Adipose tissue (tissue), 3 donors: Measurements from ENCODE around the gene FBXL7. TPM values are rescaled to one million over a fixed set of nuclear protein-coding genes. Genes with fewer than 3 reads are reported as not detected.

Experiments
- H3K27ac ChIP-seq: one replicate; pipeline ENCODE4 v1.5.1; 2013; ENCODE audit warnings: low read depth, low read length
- WGBS, 3 donors: extraction: QIAGEN DNeasy Blood & Tissue Kit; methylation state at CpG; one replicate each; pipeline ENCODE4 v1.1.7; 2013; 5-methylcytosine and 5-hydroxymethylcytosine counted together
- polyA plus RNA-seq, 3 donors: library from polyadenylated mRNA; stranded (reverse); fragments of 200-250 nt; gene quantifications; one replicate each; pipeline ENCODE4 v1.2.3, GENCODE V29; 2013
- donor health status: healthy with polysubstance abuse.
- donor health status: Bipolar disorder and iron deficiency.
- donor health status: healthy.

FBXL7 gene
- polyA plus RNA-seq, 3 donors: 1.2 to 16.4 (median 8.4) TPM

DNA sequence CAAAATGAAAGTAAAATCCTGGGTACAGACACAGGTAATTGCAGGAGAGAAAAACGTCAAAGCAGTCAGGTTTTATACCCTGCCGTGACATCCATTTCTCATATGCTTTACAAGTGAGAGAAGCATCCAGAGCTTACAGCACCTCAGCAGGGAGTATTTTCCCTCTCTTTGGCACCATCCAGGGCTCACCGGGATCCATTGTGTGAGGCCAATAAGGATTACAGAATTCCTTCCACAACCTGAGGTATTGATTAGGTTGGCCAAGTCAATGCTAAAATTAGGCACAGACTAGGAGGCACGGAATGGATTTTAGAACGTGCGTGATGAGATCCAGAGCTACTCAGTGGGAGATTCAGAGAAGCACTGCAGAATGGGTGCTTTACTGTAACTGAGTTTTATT is 296.6 kb downstream of the FBXL7 start:
- H3K27ac ChIP-seq: no peak overlapping the region
- 71 to 90% (median 89%) methylated on average over 6 of the region's 6 CpGs for WGBS, 3 donors

DNA sequence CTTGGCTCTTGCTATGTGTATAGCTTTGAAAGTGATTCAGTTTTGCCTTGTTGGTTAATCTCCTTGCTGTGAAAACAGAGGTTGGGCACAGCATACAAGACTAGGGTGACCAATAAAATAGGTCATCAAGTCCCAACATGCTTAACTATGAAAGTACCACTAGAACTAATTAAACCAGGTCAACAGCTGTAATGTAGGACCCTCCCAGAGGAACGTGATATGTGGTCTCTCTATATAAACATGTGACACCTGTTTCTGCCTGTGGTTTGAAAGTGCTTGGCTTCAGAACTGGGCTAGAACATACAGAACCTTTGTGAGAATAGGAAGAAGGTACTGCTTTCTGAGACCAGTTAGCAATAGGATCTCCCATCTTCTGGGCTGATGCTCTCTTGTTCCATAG is 297.1 kb downstream of the FBXL7 start:
- H3K27ac ChIP-seq: no peak overlapping the region
- 39 to 86% (median 83%) methylated on average over 1 of the region's 1 CpG for WGBS, 3 donors

- H3K27ac ChIP-seq: no peak overlapping the region
- 36 to 47% (median 38%) methylated on average over 3 of the region's 3 CpGs for WGBS, 3 donors
Observed at GRCh38 chr5:15798006-15798405, 298.0 kb downstream of the FBXL7 start.

GRCh38 chr5:15799014-15799413 is 299.0 kb downstream of the FBXL7 start:
- H3K27ac ChIP-seq: no peak overlapping the region
- WGBS, 3 donors: 60 to 83% (median 65%) methylated on average over 1 of the region's 1 CpG

DNA sequence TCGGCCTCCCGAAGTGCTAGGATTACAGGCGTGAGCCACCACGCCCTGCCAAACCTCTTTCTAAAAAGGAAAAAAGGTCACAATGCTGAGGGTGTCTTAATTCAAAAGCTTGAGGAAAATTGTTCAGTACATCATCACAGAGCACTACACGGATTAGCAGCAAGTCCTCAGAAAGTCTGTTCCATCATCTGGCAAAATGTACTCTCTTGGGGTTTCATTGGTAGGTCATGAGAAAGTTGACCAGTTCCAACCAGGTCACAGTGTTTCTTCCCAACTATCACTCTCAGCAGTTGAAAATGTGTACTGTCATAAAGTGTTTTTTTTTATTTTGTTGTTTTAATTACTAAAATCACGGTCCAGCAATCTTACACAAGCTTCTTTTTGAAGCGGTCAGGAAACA is 299.6 kb downstream of the FBXL7 start:
- no peak overlapping the region for H3K27ac ChIP-seq
- WGBS, 3 donors: 75 to 85% (median 78%) methylated on average over 7 of the region's 7 CpGs

DNA sequence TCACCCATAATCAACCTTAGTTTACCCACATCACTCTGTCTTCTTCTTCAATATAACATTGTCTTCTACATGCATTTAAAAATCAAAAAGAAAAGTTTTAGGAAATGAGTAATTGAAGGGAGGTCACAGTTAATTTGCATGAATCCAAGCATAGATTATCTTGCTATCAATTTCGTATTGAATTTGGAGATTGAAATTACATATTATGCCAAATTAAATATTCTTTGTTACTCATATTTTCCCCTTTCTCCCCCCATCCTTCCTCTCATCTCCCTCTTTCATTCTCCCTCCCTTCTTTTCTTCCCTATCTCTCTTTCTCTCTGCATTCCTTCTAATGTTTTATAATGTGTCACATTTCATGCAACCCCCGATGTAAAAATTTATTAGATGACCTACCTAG is 303.3 kb downstream of the FBXL7 start:
- no peak overlapping the region for H3K27ac ChIP-seq
- 26 to 45% (median 39%) methylated on average over 2 of the region's 2 CpGs for WGBS, 3 donors

DNA sequence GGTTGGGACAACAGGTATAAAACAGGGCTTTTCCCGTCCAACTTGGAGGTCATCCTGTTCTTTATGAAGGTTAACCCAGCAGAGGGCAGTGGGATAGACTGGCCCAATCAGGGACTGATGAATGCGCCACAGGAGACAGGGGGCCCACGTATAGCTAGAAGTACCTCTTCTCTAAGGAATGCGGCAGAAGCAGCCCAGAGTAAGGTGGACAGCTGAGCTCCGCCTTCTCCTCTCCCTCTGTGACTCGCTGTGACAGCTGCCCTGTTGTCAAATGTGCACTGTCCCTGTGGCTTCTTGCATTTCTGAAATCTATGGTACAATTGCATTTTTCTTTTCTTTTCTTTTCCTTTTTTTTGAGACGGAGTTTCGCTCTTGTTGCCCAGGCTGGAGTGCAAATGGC is 306.6 kb downstream of the FBXL7 start:
- WGBS, 3 donors: 76 to 92% (median 92%) methylated on average over 8 of the region's 8 CpGs
- H3K27ac ChIP-seq: no peak overlapping the region

GRCh38 chr5:15807248-15807647 is 307.3 kb downstream of the FBXL7 start:
- whole genome bisulfite sequencing, 3 donors: 51 to 64% (median 64%) methylated on average over 3 of the region's 3 CpGs
- no peak overlapping the region for H3K27ac ChIP-seq

DNA sequence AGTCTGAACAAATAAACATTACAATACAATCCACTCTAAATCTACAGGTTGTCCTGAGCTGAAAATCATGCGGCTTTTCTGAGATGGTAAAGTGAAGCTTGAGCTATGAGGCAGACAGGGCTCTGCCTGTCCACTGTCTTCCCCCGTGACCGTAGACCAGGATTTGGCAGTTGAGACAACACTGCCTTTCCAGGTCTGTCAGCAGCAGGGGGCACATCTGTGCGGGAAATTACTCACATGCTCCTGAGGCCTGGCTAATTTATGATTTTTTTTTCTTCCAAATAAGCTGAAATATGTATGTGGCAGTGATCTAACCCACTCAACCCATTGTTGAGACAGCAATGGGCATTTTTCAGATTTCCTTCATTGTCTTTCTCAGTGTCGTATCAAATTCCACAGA is 307.9 kb downstream of the FBXL7 start:
- 46 to 69% (median 62%) methylated on average over 5 of the region's 5 CpGs for WGBS, 3 donors
- no peak overlapping the region for H3K27ac ChIP-seq

GRCh38 chr5:15808577-15808976 is 308.6 kb downstream of the FBXL7 start:
- WGBS, 3 donors: 55 to 70% (median 65%) methylated on average over 3 of the region's 3 CpGs
- no peak overlapping the region for H3K27ac ChIP-seq

GRCh38 chr5:15819617-15820016 is 319.6 kb downstream of the FBXL7 start:
- WGBS, 3 donors: 73 to 94% (median 87%) methylated on average over 5 of the region's 5 CpGs
- H3K27ac ChIP-seq: no peak overlapping the region

GRCh38 chr5:15821506-15821905 is 321.5 kb downstream of the FBXL7 start:
- no peak overlapping the region for H3K27ac ChIP-seq

- H3K27ac ChIP-seq: no peak overlapping the region
- WGBS, 3 donors: 89 to 96% (median 91%) methylated on average over 2 of the region's 2 CpGs
Observed at GRCh38 chr5:15823398-15823797, 323.4 kb downstream of the FBXL7 start.

- no peak overlapping the region for H3K27ac ChIP-seq
- WGBS, 3 donors: 76 to 91% (median 84%) methylated on average over 1 of the region's 1 CpG
Observed at GRCh38 chr5:15827741-15828140, 327.8 kb downstream of the FBXL7 start.

DNA sequence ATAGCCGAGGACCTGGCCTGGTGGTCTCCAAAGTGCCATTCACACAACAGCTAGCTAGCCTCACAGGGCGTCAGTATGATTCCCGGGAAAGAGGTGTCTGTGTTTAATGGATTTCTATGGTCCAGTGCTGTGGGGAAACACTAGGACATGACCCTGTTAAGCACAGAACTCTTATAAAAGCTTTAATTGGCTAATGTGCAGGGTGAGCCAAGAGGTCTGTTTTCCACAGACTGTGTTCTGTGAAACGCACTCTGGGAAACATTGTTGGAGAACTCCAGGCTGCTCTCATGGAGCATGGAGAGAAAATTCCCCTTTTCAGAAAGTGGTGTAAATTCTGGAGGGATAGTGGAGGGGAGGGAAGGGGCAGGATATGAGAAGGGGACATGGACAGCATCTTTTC is 331.4 kb downstream of the FBXL7 start:
- no peak overlapping the region for H3K27ac ChIP-seq
- 69 to 86% (median 82%) methylated on average over 4 of the region's 4 CpGs for WGBS, 3 donors

GRCh38 chr5:15833365-15833764 is 333.4 kb downstream of the FBXL7 start:
- H3K27ac ChIP-seq: no peak overlapping the region
- 69 to 91% (median 87%) methylated on average over 4 of the region's 4 CpGs for WGBS, 3 donors

DNA sequence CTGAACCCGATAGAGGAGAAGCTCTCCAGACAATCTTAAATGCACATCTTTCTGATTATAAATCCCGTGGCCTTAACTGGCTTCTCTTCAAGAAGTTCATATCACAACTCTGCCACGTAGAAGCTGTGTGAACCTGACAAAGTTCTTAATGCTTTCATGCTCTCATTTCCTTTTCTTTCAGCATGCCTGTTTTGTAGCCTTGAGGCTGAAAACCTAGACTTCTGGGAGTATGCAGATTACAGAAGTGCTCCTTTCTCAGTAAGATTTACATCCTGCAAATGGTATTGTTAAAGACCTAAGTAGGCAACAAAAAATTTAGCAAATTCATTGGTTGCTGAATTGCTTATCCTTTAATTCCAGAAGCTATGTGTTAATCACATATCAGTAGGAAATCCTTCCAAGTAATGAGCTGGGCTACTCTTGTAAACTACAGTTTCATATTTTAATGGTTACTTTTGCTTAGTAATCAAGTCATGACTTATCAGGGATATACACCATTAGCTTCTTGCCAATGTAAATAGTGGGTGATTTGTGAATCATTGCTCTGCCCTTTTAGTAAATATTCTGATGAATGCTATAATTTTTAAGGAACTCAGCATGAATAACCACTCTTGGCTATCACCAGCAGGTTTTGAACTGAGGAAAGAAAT is 334.7 kb downstream of the FBXL7 start:
- WGBS, 3 donors: 36 to 41% (median 36%) methylated on average over 3 of the region's 3 CpGs
- no peak overlapping the region for H3K27ac ChIP-seq

DNA sequence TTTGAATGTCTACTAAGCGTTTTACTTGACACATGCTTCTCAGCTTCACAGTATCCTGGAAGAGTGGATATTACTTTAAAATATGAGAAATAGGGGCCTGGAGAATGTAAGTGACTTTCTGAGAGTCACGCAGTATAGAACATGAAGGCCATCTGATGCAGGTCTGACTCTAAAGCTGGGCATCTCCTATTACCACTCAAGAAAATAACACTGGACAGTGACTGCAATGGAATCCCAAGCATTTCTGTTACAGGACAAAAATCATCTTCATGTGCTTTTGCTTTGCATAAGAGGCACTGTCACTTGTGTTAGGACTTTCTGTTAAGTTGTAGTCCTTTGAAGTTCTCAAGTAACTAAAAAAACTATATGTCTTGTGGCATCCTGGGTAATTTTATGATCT is 335.5 kb downstream of the FBXL7 start:
- WGBS, 3 donors: 70 to 88% (median 87%) methylated on average over 2 of the region's 2 CpGs
- H3K27ac ChIP-seq: no peak overlapping the region

DNA sequence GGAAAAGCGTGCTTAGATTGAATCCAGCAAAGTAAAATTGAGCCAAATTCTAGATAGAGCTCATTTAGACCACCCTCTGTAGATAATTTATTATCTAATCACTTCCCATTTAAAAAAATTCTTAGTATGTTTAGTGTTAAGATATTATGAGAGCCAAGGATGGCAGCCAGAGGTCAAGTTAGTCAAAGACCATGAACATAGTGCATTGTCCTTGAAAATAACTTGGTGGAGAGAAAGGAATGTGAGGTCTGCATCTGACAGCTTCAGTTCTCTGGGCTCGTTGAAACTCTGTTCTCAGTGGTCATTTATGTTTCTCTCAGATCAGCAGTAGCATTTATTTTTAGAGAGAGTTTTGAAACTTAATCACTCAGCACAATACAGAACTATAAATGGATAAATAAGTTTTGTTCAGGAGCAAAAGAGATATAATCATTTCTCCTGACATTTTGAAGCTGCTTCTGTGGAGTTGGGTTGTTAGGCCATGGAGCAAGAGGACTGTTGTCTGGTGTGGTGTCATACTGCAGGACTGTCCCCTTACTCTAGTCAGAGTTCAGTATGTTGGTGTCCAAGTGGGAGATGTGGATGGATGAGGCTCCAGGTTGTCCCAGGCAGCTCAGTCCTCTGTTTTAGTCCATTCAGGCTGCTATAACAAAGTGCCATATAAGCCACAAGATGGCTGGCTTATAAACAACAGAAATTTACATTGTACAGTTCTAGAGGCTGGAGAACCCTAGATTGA is 337.7 kb downstream of the FBXL7 start:
- WGBS, 3 donors: 35 to 59% (median 54%) methylated on average over 2 of the region's 2 CpGs
- H3K27ac ChIP-seq: no peak overlapping the region

DNA sequence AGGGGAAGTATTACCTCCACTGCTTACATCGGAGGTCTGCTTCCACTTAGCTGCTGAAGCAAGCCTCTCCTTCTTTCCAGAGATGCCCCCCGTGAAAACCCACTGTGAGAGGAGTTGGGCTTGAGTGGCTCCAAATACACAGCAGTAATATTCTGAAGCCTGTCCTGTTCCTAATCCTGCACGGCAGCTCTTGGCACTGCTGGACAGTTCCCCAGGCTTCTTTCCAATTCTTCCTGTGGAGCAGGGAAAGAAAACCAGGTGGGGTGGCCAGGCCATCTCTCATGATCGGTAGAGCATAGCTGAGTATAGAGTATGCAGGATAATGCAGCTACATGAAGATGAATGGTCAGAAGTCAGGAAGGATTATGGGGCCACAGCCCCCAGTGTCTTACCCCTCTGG is 344.3 kb downstream of the FBXL7 start:
- WGBS, 3 donors: 66 to 68% (median 68%) methylated on average over 4 of the region's 4 CpGs
- no peak overlapping the region for H3K27ac ChIP-seq
